CD4-positive, alpha-beta T cell treated with Interleukin-2 at 100 ng/mL for 4 hours (primary cell): ENCODE measurements around the gene SCRN2.

Experiments used
- DNase-seq: peaks from one replicate; pipeline ENCODE4 v3.0.0-alpha.2; 2020; ENCODE audit warnings: low spot score

SCRN2 gene

DNA sequence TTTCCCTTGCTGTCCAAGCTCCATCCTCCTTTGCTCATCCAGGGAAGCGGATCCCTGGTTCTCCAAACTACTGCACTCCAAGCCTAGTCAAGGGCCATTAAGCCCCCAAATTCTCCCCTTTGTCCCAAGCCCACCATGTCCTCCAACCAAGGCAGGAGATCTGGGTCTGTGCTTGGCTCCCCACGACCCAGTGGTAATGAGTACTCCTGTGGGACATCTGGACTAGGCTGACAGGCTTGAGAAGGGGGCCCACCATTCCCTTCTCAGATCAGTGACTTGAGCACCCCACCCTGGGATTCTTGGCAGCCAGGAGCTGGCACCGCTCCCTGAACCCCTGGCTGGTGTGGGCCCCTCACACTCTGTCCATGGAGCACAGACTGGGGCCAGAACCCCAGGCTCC is 36.6 kb downstream of the SCRN2 start:
- DNase-seq: no peak

DNA sequence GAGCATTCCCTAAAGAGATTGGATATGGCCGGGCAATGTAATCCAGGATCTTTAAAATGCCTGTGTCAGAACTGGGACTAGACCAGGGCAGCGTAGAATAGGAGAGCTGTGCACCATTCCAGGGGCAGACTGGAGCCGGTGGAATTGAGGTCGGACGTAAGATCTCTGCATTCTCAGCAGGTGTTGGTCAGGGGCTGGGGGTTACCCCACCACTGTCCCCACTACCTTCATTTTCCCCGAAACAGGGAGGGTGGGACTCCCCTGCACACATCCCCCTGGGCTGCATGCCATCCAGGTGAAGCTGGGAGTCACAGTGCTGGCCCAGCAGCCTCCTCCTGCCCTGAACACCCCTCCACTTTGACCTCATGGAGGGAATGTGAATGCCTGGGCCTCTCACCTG is 37.3 kb downstream of the SCRN2 start:
- DNase-seq: no peak

DNA sequence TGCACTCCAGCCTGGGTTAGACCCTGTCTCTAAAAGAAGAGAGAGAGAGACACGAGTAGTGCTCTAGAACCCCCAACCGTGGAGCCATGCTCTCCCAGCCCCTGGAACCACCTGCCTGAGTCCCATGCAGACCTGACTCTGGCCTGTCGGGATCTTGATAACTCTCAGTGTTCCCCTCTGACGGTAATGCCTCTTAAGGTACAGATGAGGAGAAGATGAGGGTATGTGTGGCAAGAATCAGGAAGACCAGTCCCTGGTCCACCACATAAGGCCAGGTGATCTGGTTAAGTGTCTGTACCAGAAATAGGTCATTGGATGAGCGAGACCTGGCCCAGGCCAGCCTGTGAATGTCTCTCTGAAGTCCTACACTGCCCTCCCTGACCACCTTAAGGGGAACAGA is 37.9 kb downstream of the SCRN2 start:
- no peak for DNase-seq

DNA sequence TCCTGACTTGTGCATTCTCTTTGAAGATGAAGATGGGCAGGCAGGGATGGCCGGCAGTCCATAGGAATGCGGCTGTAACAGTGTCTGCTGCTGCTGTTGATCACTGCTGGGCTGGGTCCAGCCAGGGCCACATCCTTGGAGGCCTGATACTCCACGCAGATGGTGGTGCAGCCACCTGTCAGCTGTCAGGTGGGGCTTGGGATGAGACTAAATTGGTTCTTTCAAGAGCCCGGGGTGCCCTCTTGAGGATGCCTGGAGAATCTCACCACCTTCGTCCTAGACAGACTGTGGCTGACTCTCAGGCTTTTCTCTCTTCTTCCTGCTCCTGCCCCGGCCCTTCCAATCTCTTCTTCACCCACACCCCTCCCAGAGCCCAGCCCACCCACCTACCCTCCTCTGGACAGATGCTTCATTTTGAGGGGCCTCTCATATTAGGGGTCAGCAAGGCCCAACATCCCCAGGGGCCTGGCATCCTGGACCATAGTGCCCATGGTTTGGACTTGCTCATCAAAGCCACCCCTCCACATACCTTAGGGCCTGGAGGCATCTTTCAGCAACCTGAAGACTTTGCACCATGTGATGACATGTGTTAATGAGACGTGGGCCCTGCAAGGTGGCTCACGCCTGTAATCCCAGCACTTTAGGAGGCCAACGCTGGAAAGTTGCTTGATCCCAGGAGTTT is 38.6 kb downstream of the SCRN2 start:
- DNase-seq: peak; percentile 64

DNA sequence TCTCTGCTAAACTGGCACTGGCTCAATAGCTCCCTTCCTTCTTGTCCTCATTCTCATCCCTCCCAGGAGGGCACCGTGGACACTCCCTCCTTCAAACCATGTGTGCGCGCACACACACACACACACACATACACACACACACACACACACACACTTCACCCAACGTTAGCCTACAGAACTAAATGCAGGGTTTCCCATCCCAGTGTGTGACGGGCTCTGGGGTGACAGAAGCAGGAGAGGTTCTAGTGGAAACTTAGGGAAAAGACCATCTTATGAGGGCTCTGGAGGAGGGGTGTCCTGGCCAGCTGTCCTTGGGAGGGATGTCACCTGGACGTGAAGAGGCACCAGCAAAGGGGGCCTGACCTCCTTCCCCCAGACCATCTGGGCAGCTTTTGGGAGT is 39.2 kb downstream of the SCRN2 start:
- no peak for DNase-seq

DNA sequence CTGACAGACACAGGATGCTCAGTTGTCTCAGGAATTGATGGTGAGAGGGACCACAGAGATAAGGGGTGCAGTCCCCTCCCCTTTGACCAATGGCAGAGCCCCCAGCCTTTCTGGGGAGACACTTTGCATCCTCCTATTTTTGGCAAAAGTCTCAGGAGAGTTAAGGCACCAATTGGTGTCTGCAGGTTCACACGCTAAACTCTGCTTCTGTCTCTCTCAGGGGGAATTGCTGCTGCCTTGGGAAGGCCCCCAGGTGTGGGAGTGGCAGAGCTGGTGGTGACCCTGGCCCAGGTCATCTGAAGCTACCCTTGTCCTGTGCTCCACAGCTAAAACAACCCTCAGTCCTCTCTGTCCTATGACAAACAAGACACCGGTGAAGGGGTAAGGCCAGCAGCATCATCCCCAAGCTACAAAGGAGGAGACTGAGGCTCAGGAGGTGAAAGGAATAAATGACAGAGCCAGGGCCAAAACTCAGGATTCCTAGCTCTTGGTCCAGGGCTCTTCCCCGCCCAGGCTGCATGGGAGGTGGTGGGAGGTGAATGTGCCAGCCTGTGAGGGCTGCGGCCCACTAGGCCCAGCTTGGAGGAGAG is 39.8 kb downstream of the SCRN2 start:
- DNase-seq: no peak

DNA sequence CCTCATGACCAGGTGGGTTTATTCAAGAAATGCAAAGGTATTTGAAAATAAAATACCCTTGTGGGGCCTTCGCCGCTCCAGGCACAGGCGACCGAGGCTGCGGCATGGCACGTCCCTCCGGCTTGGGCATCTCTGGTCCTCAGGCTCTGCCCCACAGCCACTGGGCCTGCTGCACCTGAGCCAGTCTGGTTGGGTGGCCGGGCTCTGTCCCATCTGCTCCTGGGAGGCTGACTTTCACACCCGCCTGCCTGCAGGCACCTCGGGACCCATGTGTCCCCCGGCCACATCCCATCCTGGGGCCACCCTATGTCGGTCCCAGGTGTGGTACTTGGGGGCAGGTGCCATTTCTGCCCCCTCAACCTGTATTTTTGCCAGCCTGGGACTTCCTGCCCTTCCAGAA is 40.4 kb downstream of the SCRN2 start:
- no peak for DNase-seq

DNA sequence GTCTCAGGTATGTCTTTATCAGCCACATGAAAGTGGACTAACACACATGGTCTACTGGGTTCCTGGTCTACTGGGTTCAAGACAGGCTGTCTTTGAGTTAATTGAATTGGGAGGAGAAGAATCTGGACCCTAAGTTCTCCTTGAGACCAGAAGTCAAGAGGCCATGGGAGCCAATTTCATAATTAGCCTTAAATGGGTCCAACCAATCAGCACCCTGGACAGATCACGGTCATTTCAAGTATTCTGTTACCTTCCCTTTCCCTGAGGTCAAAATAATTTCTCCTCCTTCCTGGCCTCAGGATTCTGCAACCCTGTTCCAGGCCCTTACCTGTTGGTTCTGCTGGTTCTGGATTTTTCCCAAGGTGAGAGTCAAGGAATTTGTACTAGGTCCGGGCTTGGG is 43.3 kb downstream of the SCRN2 start:
- DNase-seq: no peak

DNA sequence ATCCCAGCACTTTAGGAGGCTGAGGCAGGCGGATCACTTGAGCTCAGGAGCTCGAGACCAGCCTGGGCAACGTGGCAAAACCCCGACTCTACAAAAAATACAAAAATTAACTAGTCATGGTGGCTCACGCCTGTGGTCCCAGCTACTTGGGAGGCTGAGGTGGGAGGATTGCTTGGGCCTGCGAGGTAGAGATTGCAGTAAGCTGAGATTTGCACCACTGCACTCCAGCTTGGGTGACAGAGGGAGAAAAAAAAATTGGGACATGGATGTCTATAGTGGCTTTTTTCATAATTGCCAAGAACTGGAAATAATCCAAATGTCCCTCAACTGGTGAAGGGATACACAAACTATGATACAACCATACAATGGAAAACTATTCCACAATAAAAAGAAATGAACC is 48.1 kb downstream of the SCRN2 start:
- no peak for DNase-seq

DNA sequence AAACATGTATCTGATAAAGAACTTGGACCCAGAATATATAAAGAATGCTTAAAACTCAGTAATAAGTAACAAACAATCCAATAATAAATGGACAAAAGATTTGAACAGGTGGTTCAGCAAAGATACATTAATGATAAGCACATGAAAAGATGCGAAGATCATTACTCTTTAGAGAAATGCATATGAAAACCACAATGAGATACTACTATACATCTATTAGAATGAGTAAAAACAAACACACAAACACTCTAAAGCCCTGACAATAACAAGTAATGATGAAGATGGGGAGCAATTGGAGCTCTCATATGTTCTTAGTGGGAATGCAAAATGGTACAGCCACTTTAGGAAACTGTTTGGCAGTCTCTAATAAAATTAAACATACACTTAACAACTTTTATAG is 48.6 kb downstream of the SCRN2 start:
- DNase-seq: no peak

DNA sequence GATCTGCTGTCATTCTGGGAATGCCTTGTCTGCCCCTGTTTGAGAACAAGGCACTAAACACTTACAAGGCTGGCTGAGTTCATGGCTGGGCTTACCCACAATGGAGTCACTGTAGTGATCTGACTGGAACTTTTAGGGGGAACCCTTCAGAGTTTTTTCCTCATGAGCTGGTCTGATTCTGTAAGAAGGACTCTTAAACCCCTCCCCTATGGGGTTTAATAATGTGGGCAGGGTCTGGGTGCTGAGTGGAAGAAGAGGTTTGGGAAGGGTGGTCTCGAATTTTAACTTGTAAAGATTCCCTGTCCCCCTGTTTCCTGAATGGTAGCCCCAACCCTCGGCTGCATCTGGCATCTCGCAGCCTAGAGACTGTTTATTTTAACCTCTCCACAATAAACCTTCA is 50.0 kb downstream of the SCRN2 start:
- no peak for DNase-seq

DNA sequence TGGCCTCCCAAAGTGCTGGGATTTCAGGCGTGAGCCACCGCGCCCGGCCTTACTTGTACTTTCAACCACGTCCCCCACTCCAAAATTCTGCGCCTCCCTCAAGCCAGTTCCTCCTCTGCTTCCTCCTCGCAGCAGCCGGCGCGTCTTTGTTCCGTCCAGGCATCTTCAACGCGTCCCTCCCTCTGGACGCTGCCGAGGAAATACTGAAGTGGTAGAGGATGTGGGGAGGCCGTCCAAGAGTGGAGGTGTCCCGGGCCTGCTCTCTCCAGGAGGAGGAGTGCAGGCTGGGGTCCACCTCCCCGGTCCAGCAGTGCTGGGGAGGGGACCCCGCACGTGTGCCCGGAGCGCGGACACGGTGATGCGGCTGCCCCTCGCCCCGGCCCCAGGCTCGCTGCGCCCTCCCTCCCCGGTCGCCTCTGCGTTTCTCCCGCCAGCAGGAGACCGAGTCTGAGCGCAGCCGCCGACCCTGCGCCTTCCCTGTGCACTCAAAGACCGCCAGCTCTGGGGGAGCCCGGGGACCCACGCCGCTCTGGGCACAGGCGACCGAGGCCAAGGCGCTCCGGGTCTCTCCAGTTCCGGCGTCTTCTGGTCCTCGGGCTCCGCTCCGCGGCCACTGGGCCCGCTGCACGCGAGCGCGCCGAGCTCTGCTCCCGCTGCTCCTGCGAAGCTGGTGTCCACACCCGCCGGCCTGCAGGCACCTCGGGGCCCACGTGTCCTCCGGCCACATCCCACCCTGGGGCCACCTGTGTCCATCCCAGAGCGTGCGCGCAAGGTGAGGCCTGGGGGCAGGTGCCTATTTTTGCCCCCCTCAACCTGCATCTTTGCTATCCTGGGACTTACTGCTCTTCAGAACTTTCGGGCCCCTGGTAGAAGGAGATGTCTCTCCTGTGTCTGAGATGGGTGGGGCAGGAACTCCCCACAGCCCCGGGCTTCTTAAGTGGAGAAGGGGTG is 51.2 kb downstream of the SCRN2 start:
- DNase-seq: peak; percentile 51
